HepG2 (cell line): Measurements from ENCODE around the gene PCSK5. TPM values are rescaled to one million over a fixed set of nuclear protein-coding genes. Genes with fewer than 3 reads are reported as not detected.

Experiments
- ATAC-seq: fragments of 200-7000 bp; cut with Tn5 transposase; 3 replicates; pipeline ENCODE4 v1.9.1; 2020; ENCODE audit warnings: mild to moderate bottlenecking, moderate library complexity
- BruUV-seq: library from RNA; stranded (reverse); fragments of 400-500 nt; replicated peaks from 2 replicates; lab custom pipeline; 2021; lab: Mats Ljungman, UMichigan
- CTCF ChIA-PET: fragments of 300-600 bp; formaldehyde crosslinking; extraction: SDS; loops from one replicate; lab custom pipeline; 2021; ENCODE audit warnings: low total read pairs, inconsistent platforms, low intra/inter-chr PET ratio; lab: Yijun Ruan, JAX
- POLR2A ChIA-PET: fragments of 350-600 bp; sonication (Branson Sonifier 250); formaldehyde crosslinking; loops from one replicate; lab custom pipeline; 2020; ENCODE audit warnings: antibody characterized with exemption, inconsistent platforms; lab: Yijun Ruan, JAX
- DNase-seq: peaks from one replicate; pipeline ENCODE4 v3.0.0-alpha.2; 2015; ENCODE audit warnings: low spot score
- FAIRE-seq: peaks from 3 replicates; lab custom pipeline; 2011; peaks lifted over from hg19 to GRCh38; lab: Jason Lieb, UNC
- H2AFZ ChIP-seq: one replicate; pipeline ENCODE4 v1.6.1; 2011; ENCODE audit warnings: low read length, inconsistent platforms
- H3K27ac ChIP-seq: fragments of 300-600 bp; 3 replicates; pipeline ENCODE4 v1.8.0; 2011; ENCODE audit warnings: mixed run types, mild to moderate bottlenecking, mixed read lengths, low read length, inconsistent platforms; ENCODE audit not compliant: insufficient read depth; ENCODE audit errors: extremely low read length
- H3K27me3 ChIP-seq, 2 experiments: fragments of 200-600 bp in 1 of 2; 2 replicates in 1 of 2; 3 replicates in 1 of 2; pipeline versions ENCODE4 v1.6.0 to v1.8.0; 2011; ENCODE audit warnings: low read length in 2 of 2, mild to moderate bottlenecking in 2 of 2, moderate library complexity in 2 of 2, inconsistent platforms in 1 of 2; ENCODE audit not compliant: insufficient read depth in 2 of 2, control insufficient read depth in 1 of 2
- H3K36me3 ChIP-seq, 2 experiments: fragments of 200-600 bp in 1 of 2; replicated peaks in 1 of 2; 2 replicates in 1 of 2; 3 replicates in 1 of 2; pipeline versions ENCODE4 v1.5.1 to v1.8.0; 2011; ENCODE audit warnings: low read length in 2 of 2, inconsistent platforms in 1 of 2; ENCODE audit not compliant: insufficient read depth in 2 of 2, control insufficient read depth in 1 of 2
- H3K4me1 ChIP-seq: 2 replicates; pipeline ENCODE4 v1.5.1; 2012; ENCODE audit warnings: low read length, inconsistent platforms; ENCODE audit not compliant: insufficient read depth
- H3K4me2 ChIP-seq: 2 replicates; pipeline ENCODE4 v1.6.0; 2011; ENCODE audit warnings: low read depth, low read length, inconsistent platforms
- H3K4me3 ChIP-seq, 3 experiments: fragments of 200-600 bp in 1 of 3; sonication (generic), shearing (Covaris generic) in 1 of 3; replicated peaks in 1 of 3; 2 replicates each; pipeline ENCODE4 v1.5.1; 2011 to 2016; ENCODE audit warnings: low read length in 3 of 3, inconsistent platforms in 2 of 3, low read depth in 2 of 3, mild to moderate bottlenecking in 2 of 3, control low read depth in 1 of 3, mixed read lengths in 1 of 3; ENCODE audit not compliant: insufficient read depth in 1 of 3
- H3K79me2 ChIP-seq: one replicate; pipeline ENCODE4 v1.6.1; 2011; ENCODE audit warnings: low read length, inconsistent platforms; ENCODE audit not compliant: insufficient read depth
- H3K9ac ChIP-seq: 2 replicates; pipeline ENCODE4 v1.6.0; 2011; ENCODE audit warnings: mild to moderate bottlenecking, low read depth, low read length, inconsistent platforms; ENCODE audit not compliant: insufficient read depth
- H3K9me3 ChIP-seq: 2 replicates; pipeline ENCODE4 v1.5.1; 2012; ENCODE audit warnings: mild to moderate bottlenecking, low read length
- H4K20me1 ChIP-seq: 2 replicates; pipeline ENCODE4 v1.6.0; 2011; ENCODE audit warnings: inconsistent platforms, mild to moderate bottlenecking, low read length, moderate library complexity; ENCODE audit not compliant: insufficient read depth
- E2F2 ChIP-seq: sonication (generic); formaldehyde crosslinking; IDR thresholded peaks from 2 replicates; pipeline ENCODE4 v1.4.0; 2020; ENCODE audit warnings: missing genetic modification reagents, borderline replicate concordance
- GTF2F1 ChIP-seq: fragments of 150-350 bp; IDR thresholded peaks from 2 replicates; pipeline ENCODE4 v1.6.1; 2014; ENCODE audit warnings: low read length
- HNRNPLL ChIP-seq: fragments of 200-400 bp; formaldehyde crosslinking; IDR thresholded peaks from 2 replicates; pipeline ENCODE4 v1.6.1; 2017; ENCODE audit warnings: mild to moderate bottlenecking, low read depth, low read length; ENCODE audit not compliant: poor library complexity, severe bottlenecking
- LRRFIP1 ChIP-seq: sonication (generic); formaldehyde crosslinking; conservative IDR thresholded peaks from 2 replicates; pipeline ENCODE4 v1.4.0; 2020; ENCODE audit warnings: missing genetic modification reagents
- MIXL1 ChIP-seq: IDR thresholded peaks from 2 replicates; pipeline ENCODE4 v1.6.1; 2016
- NPAS2 ChIP-seq: sonication (generic); formaldehyde crosslinking; IDR thresholded peaks from 2 replicates; pipeline ENCODE4 v1.8.0; 2022; ENCODE audit warnings: mild to moderate bottlenecking, missing genetic modification reagents, borderline replicate concordance
- PHF5A ChIP-seq: IDR thresholded peaks from one replicate; pipeline ENCODE4 v1.6.1; 2018; ENCODE audit warnings: low read depth, missing genetic modification reagents; ENCODE audit not compliant: unreplicated experiment
- ZNF121 ChIP-seq: sonication (generic); formaldehyde crosslinking; IDR thresholded peaks from 2 replicates; pipeline ENCODE4 v1.5.0; 2020; ENCODE audit warnings: mild to moderate bottlenecking, missing genetic modification reagents
- ZNF263 ChIP-seq: sonication (generic); formaldehyde crosslinking; IDR thresholded peaks from 2 replicates; pipeline ENCODE4 v1.4.0; 2020; ENCODE audit warnings: missing genetic modification reagents
- ZNF577 ChIP-seq: sonication (generic); formaldehyde crosslinking; IDR thresholded peaks from 2 replicates; pipeline ENCODE4 v1.4.0; 2020; ENCODE audit warnings: mild to moderate bottlenecking, low read depth, missing genetic modification reagents, borderline replicate concordance
- ZNF598 ChIP-seq: sonication (generic); formaldehyde crosslinking; IDR thresholded peaks from 2 replicates; pipeline ENCODE4 v1.5.1; 2020; ENCODE audit warnings: mild to moderate bottlenecking, missing genetic modification reagents, borderline replicate concordance
- ZZZ3 ChIP-seq: sonication (generic); formaldehyde crosslinking; IDR thresholded peaks from 2 replicates; pipeline ENCODE4 v1.4.0; 2020; ENCODE audit warnings: missing genetic modification reagents, mild to moderate bottlenecking, borderline replicate concordance
- WGBS: methylation state at CpG from one replicate; pipeline ENCODE4 v1.1.6; 2017; ENCODE audit warnings: low lambda C conversion rate; 5-methylcytosine and 5-hydroxymethylcytosine counted together
- in situ Hi-C: cut with HindIII; loops from 2 replicates; pipeline ENCODE4 v1.10.0; 2017; ENCODE audit warnings: low pct_unique_long_range_greater_than_20kb; ENCODE audit not compliant: extremely low pct_ligation_motif_present
- intact Hi-C: fragments of 100-400 bp; cut with micrococcal nuclease; formaldehyde crosslinking; loops from one replicate; pipeline ENCODE4 v1.10.0; 2022; ENCODE audit not compliant: unreplicated experiment
- polyA plus RNA-seq, 8 experiments: library from polyadenylated mRNA; depleted of rRNA in 3 of 8; stranded (reverse) in 7 of 8; unstranded in 1 of 8; fragments of >200 nt; fragmentation: Illumina TruSeq in 4 of 8; extraction: Trizol in 4 of 8; gene quantifications; 2 replicates each; pipeline versions ENCODE4 v1.2.1 to v1.2.3, GENCODE V29; 2011 to 2016; ENCODE audit warnings: low read depth in 4 of 8, missing spikeins in 1 of 8, mixed read lengths in 1 of 8; ENCODE audit not compliant: insufficient read depth in 1 of 8
- total RNA-seq, 5 experiments: library from RNA; depleted of rRNA; stranded (reverse); fragments of >200 nt; fragmentation: Illumina TruSeq; extraction: Trizol; gene quantifications; 2 replicates each; pipeline ENCODE4 v1.2.3, GENCODE V29; 2016; ENCODE audit warnings: low read depth in 1 of 5
- TF ChIP-seq, protein P1 (sequence below): sonication (generic); formaldehyde crosslinking; IDR thresholded peaks from 2 replicates; pipeline ENCODE4 v1.4.0; 2020; ENCODE audit warnings: missing genetic modification reagents

Gene PCSK5
- total and polyA plus RNA-seq, 2 of the 13 experiments (the other 11 are each of a cell fraction or from before 2014, with no cell fraction given): 0.55 to 0.66 TPM

GRCh38 chr9:76333388-76333787 is 442.9 kb downstream of the PCSK5 start:
- no peak for DNase-seq
- H3K4me2 ChIP-seq: no peak overlapping the region
- POLR2A ChIA-PET: no interaction called here
- intact Hi-C loops: no loop called here
- BruUV-seq: no TSS peak
- CTCF ChIA-PET: no interaction called here
- no peaks in the 10 kb centered on the region for H3K36me3 ChIP-seq
- in situ Hi-C loops: no loop called here
- no peak overlapping the region for H3K4me3 ChIP-seq
- TF ChIP-seq ZNF263 (CRISPR knock-in tag) (no peak), ZNF598 (no peak), GTF2F1 (no peak), LRRFIP1 (CRISPR knock-in tag) (no peak), NPAS2 (no peak), PHF5A (CRISPR knock-in tag) (no peak)
- no peak overlapping the region for H2AFZ ChIP-seq
- FAIRE-seq: no peak
- no peaks in the 10 kb centered on the region for H3K4me1 ChIP-seq
- no peak overlapping the region for H3K9ac ChIP-seq
- no peaks in the 10 kb centered on the region for H3K27me3 ChIP-seq
- 17% methylated on average over 3 of the region's 3 CpGs for WGBS
- no peaks in the 10 kb centered on the region for H4K20me1 ChIP-seq
- H3K9me3 ChIP-seq: no peaks in the 10 kb centered on the region
- H3K27ac ChIP-seq: no peak overlapping the region
- no peak for ATAC-seq
- H3K79me2 ChIP-seq: no peaks in the 10 kb centered on the region

DNA sequence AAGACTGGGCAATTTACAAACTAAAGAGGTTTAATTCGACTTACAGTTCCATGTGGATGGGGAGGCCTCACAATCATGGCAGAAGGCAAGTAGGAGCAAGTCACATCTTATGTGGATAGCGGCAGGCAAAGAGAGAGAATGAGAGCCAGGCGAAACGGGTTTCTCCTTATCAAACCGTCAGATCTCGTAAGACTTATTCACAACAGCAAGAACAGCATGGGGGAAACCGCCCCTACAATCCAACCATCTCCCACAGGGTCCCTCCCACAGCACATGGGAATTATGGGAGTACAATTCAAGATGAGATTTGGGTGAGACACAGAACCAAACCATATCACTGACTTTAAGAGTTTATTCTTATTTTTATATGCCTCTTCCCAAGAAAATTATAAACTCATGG is 443.5 kb downstream of the PCSK5 start:
- Histone ChIP-seq H3K79me2 (no peaks in the 10 kb centered on the region), H3K27me3 (no peaks in the 10 kb centered on the region), H3K36me3 (no peaks in the 10 kb centered on the region), H2AFZ (no peak overlapping the region), H3K4me2 (no peak overlapping the region), H3K9me3 (no peaks in the 10 kb centered on the region), H3K9ac (no peak overlapping the region), H3K27ac (no peak overlapping the region), H3K4me3 (no peak overlapping the region), H4K20me1 (no peaks in the 10 kb centered on the region), H3K4me1 (no peaks in the 10 kb centered on the region)
- intact Hi-C loops: no loop called here
- FAIRE-seq (no peak), ATAC-seq (no peak), DNase-seq (no peak)
- BruUV-seq: no TSS peak
- POLR2A ChIA-PET: no interaction called here
- CTCF ChIA-PET: no interaction called here
- TF ChIP-seq HNRNPLL: no peak
- no peak for TF ChIP-seq ZNF121 (CRISPR knock-in tag)
- TF ChIP-seq ZNF577 (CRISPR knock-in tag): no peak
- no peak for TF ChIP-seq ZZZ3 (CRISPR knock-in tag)
- no peak for TF ChIP-seq E2F2
- no peak for TF ChIP-seq MIXL1 (CRISPR knock-in tag)
- TF ChIP-seq, protein P1, sequence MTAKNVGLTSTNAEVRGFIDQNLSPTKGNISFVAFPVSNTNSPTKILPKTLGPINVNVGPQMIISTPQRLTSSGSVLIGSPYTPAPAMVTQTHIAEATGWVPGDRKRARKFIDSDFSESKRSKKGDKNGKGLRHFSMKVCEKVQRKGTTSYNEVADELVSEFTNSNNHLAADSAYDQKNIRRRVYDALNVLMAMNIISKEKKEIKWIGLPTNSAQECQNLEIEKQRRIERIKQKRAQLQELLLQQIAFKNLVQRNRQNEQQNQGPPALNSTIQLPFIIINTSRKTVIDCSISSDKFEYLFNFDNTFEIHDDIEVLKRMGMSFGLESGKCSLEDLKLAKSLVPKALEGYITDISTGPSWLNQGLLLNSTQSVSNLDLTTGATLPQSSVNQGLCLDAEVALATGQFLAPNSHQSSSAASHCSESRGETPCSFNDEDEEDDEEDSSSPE (CRISPR knock-in tag): no peak
- in situ Hi-C loops: no loop called here
- WGBS: 62% methylated on average over 7 of the region's 7 CpGs
